GM12892 (cell line): Measurements from ENCODE around the gene ARF4.

Experiments
- POLR2A ChIP-seq: IDR thresholded peaks from 2 replicates; pipeline ENCODE4 v1.6.1; 2011; ENCODE audit warnings: low read depth, low read length, control low read depth
- POLR2AphosphoS5 ChIP-seq: IDR thresholded peaks from 2 replicates; pipeline ENCODE4 v1.6.1; 2011; ENCODE audit warnings: low read depth, low read length, control low read depth
- TAF1 ChIP-seq: IDR thresholded peaks from 2 replicates; pipeline ENCODE4 v1.6.1; 2011; ENCODE audit warnings: low read depth, mild to moderate bottlenecking, control low read depth, low read length, borderline replicate concordance

GRCh38 chr3:57555306-57555705 is 41.8 kb downstream of the ARF4 start:
- TF ChIP-seq POLR2A (no peak), TAF1 (no peak), POLR2AphosphoS5 (no peak)
